Measurements from ENCODE around the gene ARID1B.
"Not testable (repeated sequence)": the region's sequence is repeated elsewhere in the genome, so short reads cannot be mapped to it uniquely, and the experiment has no call there.

Gene ARID1B

GRCh38 chr6:157145656-157146285 lies 368.6 kb downstream of the ARID1B start:
- DNase-seq (ENCODE audit: low read depth in 1 of 2, low spot score in 1 of 2) = no peak

DNA sequence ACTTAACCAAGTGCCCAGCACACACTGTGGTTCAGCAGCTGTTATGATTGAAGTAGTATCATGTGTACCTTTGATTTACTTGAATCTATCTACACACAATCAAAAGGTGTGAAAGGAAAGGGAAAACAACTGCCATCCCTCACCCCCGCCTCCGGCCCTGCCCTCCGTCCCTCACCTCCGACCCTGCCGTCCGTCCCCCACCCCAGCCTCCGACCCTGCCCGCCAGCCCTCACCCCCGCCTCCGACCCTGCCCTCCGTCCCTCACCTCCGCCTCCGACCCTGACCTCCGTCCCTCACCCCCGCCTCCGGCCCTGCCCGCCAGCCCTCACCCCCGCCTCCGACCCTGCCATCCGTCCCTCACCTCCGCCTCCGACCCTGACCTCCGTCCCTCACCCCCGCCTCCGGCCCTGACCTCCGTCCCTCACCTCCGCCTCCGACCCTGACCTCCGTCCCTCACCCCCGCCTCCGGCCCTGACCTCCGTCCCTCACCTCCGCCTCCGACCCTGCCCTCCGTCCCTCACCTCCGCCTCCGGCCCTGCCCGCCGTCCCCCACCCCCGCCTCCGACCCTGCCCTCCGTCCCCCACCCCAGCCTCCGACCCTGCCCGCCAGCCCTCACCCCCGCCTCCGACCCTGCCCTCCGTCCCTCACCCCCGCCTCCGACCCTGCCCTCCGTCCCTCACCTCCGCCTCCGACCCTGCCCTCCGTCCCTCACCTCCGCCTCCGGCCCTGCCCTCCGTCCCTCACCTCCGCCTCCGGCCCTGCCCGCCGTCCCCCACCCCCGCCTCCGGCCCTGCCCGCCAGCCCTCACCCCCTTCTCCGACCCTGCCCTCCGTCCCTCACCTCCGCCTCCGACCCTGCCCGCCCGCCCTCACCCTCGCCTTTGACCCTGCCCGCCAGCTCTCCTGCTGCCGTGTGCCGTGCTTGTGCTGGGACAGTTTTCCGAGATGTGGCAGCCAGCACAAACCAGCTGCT lies 370.2 kb downstream of the ARID1B start:
- DNase-seq (ENCODE audit: low read depth in 1 of 2, low spot score in 1 of 2) = not testable (repeated sequence)

DNA sequence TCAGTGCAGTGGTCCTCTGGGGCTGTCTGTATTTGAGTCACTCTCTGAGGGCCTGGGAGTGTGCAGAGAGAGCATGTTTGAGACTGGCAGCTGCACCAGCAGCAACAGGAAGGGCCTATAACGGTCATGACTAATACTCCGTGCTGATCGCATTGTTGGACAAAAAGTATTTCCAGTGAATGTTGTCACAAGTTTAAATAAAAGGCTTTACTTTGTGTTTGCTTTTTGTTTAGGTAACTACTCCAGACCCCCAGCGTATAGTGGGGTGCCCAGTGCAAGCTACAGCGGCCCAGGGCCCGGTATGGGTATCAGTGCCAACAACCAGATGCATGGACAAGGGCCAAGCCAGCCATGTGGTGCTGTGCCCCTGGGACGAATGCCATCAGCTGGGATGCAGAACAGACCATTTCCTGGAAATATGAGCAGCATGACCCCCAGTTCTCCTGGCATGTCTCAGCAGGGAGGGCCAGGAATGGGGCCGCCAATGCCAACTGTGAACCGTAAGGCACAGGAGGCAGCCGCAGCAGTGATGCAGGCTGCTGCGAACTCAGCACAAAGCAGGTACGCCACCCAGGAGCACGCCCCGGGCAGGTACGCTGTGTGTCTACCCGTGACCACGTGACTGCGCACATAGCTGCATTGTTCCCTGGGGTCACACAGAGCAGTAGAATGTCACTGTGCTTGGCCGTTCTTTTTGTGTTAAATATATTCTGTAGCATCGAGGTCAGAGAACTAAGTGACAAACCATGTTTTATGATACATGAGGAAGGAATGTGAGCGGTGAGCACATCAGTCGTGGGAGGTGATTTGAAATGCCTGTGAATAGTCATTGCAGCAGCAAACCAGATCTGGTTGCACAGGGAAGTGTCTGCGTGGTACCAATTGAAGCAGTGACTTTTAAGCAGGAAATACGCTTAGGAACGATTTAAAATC lies 371.5 kb downstream of the ARID1B start:
- DNase-seq (ENCODE audit: low read depth in 1 of 2, low spot score in 1 of 2) = no peak

DNA sequence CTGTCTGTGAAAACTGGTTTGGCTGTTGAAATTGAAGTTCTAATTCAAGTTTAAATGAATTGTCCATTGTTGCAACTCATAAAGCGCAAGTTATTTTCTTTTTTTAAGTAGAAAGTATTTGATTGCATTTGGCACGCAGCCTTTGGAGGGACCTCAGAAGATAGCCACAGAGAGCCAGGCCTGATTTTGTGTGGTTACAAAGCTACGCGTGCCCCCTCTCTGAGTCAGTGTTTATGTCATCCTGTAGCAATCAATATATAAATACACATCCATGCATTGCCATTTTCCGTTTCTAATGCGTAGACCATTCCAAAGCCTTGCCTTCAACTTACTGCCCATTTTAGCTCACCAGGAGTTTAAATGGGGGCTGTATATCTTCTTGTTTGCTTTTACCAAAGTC lies 372.9 kb downstream of the ARID1B start:
- DNase-seq (ENCODE audit: low read depth in 1 of 2, low spot score in 1 of 2) = no peak

- DNase-seq (ENCODE audit: low read depth in 1 of 2, low spot score in 1 of 2) = no peak
These were observed 373.9 kb downstream of the ARID1B start for GRCh38 chr6:157151029-157151428.

DNA sequence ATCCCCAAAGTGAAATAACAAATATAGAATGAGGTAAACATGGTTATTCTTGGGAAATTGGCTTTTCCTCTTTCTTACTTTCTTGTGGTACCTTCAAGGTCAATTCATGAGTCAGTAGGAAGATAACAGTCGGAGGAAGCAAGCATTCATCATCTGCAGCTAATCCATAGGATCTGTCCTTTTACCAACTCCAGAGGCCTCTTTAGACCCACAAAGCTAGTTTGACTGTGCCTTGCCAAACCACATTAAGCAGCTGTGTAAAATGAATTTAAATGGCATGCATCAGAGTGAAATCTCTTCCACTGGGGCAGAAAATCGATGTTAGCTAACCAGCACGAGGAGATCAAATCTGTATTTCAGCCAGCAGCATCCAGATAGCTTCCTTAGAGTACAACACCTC lies 374.8 kb downstream of the ARID1B start:
- DNase-seq (ENCODE audit: low read depth in 1 of 2, low spot score in 1 of 2) = no peak

GRCh38 chr6:157152556-157152955 lies 375.4 kb downstream of the ARID1B start:
- DNase-seq (ENCODE audit: low read depth in 1 of 2, low spot score in 1 of 2) = no peak

DNA sequence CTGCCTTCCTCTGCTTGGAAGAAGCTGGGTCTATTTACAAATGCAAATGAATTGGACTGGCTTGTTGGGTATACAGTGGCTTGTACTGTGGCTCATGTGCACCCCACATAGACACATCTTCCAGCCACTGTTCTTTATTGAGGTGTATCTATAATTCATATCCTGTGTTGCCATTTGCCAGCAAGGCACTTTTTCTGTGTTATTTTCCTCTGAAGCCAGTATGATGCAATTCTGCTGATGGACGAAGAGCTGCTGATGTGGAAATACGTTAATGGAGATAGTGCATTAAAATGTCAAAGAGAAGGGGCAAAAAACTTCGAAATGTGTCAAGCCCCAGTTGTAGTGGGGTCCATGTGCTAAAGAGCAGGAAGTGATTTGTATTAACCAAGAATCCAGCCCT lies 378.6 kb downstream of the ARID1B start:
- DNase-seq (ENCODE audit: low read depth in 1 of 2, low spot score in 1 of 2) = no peak

GRCh38 chr6:157157258-157157657 lies 380.1 kb downstream of the ARID1B start:
- no peak for DNase-seq (ENCODE audit: low read depth in 1 of 2, low spot score in 1 of 2)

GRCh38 chr6:157158456-157158855 lies 381.3 kb downstream of the ARID1B start:
- no peak for DNase-seq (ENCODE audit: low read depth in 1 of 2, low spot score in 1 of 2)

GRCh38 chr6:157158897-157159296 lies 381.7 kb downstream of the ARID1B start:
- no peak for DNase-seq (ENCODE audit: low read depth in 1 of 2, low spot score in 1 of 2)

DNA sequence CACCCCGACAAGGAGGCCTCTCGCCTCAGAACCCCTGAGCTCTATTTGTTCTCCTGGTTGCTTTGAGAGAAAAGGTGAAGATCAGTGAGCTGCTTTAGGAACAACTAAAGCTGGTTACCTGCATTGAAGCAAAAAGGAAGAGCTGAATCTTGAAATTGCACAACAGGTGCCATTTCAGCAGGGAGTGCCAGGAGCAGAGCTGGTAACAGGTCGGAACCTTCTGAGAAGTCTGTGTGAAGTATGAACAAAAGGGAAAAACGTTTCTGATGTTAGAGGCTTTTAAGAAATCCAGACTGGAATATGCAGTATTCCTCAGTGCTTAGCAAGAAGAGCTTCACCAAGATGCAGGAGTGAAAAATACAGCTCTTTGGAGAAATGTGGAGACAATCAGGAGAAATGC lies 382.2 kb downstream of the ARID1B start:
- DNase-seq (ENCODE audit: low read depth in 1 of 2, low spot score in 1 of 2) = no peak

GRCh38 chr6:157161912-157162311 lies 384.7 kb downstream of the ARID1B start:
- no peak for DNase-seq (ENCODE audit: low read depth in 1 of 2, low spot score in 1 of 2)

- DNase-seq (ENCODE audit: low read depth in 1 of 2, low spot score in 1 of 2) = no peak
These were observed 385.7 kb downstream of the ARID1B start for GRCh38 chr6:157162766-157163433.

GRCh38 chr6:157163434-157164159 lies 386.4 kb downstream of the ARID1B start:
- no peak for DNase-seq (ENCODE audit: low read depth in 1 of 2, low spot score in 1 of 2)

- DNase-seq (ENCODE audit: low read depth in 1 of 2, low spot score in 1 of 2) = no peak
These were observed 387.8 kb downstream of the ARID1B start for GRCh38 chr6:157164972-157165371.

GRCh38 chr6:157166784-157167183 lies 389.6 kb downstream of the ARID1B start:
- no peak for DNase-seq (ENCODE audit: low read depth in 1 of 2, low spot score in 1 of 2)

- no peak for DNase-seq (ENCODE audit: low read depth in 1 of 2, low spot score in 1 of 2)
These were observed 390.7 kb downstream of the ARID1B start for GRCh38 chr6:157167837-157168236.

GRCh38 chr6:157168471-157168870 lies 391.3 kb downstream of the ARID1B start:
- no peak for DNase-seq (ENCODE audit: low read depth in 1 of 2, low spot score in 1 of 2)

DNA sequence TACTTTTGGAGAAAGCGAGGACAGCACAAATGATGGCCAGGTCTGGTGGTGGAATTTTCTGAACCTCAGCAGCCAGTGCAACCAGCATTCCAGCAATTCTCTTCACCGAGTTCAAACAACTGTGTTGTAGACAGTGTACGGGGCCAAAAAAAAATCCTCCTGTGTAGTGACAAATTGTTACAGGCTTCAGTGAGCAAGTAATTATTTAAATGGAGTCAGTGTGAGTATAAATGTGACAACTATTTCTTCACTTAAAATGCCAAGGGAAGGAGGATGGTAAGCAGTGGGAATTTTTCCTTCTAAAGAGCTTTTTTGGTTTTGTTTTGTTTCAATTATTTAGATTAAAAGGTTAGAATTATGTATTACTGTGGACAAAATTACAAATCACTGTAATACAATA lies 392.0 kb downstream of the ARID1B start:
- DNase-seq (ENCODE audit: low read depth in 1 of 2, low spot score in 1 of 2) = no peak

All from activated T-helper 1 cell treated with anti-CD3 and anti-CD28 coated beads, Interleukin-2, amount 50 U/mL, for 16 hours (primary cell).